Measurements from ENCODE around the gene DGKA.

GRCh38 chr12:55965941-55966407 is 35.0 kb downstream of the DGKA start, which contains the start of gene PMEL:
- TF ChIP-seq, protein P1, sequence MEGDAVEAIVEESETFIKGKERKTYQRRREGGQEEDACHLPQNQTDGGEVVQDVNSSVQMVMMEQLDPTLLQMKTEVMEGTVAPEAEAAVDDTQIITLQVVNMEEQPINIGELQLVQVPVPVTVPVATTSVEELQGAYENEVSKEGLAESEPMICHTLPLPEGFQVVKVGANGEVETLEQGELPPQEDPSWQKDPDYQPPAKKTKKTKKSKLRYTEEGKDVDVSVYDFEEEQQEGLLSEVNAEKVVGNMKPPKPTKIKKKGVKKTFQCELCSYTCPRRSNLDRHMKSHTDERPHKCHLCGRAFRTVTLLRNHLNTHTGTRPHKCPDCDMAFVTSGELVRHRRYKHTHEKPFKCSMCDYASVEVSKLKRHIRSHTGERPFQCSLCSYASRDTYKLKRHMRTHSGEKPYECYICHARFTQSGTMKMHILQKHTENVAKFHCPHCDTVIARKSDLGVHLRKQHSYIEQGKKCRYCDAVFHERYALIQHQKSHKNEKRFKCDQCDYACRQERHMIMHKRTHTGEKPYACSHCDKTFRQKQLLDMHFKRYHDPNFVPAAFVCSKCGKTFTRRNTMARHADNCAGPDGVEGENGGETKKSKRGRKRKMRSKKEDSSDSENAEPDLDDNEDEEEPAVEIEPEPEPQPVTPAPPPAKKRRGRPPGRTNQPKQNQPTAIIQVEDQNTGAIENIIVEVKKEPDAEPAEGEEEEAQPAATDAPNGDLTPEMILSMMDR (IDR thresholded peaks at IDR 0.05), result no peak
- TF ChIP-seq POLR2A (IDR thresholded peaks at IDR 0.05), result no peak
